PFSK-1 (cell line): ENCODE measurements around the gene NPHP4.

Source experiments
- POLR2AphosphoS5 ChIP-seq: IDR thresholded peaks from 2 replicates; pipeline ENCODE4 v1.6.1; 2012; ENCODE audit warnings: low read depth, mild to moderate bottlenecking, control low read depth, low read length, moderate library complexity
- TAF1 ChIP-seq: IDR thresholded peaks from 2 replicates; pipeline ENCODE4 v1.6.1; 2012; ENCODE audit warnings: low read length, control low read depth, borderline replicate concordance; ENCODE audit not compliant: insufficient read depth
- TF ChIP-seq, protein P1 (sequence below), 2 experiments: IDR thresholded peaks; 2 replicates each; pipeline versions ENCODE4 v1.6.1 to v1.8.0; 2011 to 2012; ENCODE audit warnings: low read depth in 2 of 2, low read length in 2 of 2, control low read depth in 1 of 2, inconsistent platforms in 1 of 2, mild to moderate bottlenecking in 1 of 2, moderate library complexity in 1 of 2; ENCODE audit not compliant: insufficient read depth in 1 of 2

DNA sequence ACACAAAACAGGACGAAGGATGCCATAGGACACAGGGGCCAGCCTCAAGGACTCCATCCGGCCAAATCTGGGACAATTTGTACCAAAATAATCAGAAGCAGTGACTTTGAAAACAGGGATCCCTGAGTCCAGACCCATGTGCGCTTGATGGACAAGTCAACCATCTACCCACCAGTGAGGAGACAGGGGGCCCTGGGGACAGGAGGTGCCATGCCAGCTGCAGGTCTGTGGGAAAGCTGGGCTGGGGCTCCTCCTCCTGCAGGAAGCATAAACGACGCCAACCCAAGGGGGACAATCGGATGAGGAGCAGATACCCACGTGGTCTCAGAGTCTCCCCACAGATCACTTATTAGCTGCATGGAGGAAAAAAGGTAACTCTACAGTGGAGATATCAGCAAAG lies 50.6 kb downstream of the NPHP4 start:
- TF ChIP-seq, protein P1, sequence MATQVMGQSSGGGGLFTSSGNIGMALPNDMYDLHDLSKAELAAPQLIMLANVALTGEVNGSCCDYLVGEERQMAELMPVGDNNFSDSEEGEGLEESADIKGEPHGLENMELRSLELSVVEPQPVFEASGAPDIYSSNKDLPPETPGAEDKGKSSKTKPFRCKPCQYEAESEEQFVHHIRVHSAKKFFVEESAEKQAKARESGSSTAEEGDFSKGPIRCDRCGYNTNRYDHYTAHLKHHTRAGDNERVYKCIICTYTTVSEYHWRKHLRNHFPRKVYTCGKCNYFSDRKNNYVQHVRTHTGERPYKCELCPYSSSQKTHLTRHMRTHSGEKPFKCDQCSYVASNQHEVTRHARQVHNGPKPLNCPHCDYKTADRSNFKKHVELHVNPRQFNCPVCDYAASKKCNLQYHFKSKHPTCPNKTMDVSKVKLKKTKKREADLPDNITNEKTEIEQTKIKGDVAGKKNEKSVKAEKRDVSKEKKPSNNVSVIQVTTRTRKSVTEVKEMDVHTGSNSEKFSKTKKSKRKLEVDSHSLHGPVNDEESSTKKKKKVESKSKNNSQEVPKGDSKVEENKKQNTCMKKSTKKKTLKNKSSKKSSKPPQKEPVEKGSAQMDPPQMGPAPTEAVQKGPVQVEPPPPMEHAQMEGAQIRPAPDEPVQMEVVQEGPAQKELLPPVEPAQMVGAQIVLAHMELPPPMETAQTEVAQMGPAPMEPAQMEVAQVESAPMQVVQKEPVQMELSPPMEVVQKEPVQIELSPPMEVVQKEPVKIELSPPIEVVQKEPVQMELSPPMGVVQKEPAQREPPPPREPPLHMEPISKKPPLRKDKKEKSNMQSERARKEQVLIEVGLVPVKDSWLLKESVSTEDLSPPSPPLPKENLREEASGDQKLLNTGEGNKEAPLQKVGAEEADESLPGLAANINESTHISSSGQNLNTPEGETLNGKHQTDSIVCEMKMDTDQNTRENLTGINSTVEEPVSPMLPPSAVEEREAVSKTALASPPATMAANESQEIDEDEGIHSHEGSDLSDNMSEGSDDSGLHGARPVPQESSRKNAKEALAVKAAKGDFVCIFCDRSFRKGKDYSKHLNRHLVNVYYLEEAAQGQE (IDR thresholded peaks at IDR 0.05; ENCODE audit: insufficient read depth in 1 of 2, low read depth in 2 of 2, low read length in 2 of 2), result no peak
- TF ChIP-seq POLR2AphosphoS5 (no peak), TAF1 (no peak)
